SK-N-SH treated with all-trans-retinoic acid at 6 μM for 48 hours (cell line): ENCODE results near the gene HELZ.
"Not testable (repeated sequence)": the region's sequence is repeated elsewhere in the genome, so short reads cannot be mapped to it uniquely, and the experiment has no call there.

Experiments
- ATAC-seq: fragments of 200-7000 bp; cut with Tn5 transposase; 3 replicates; pipeline ENCODE4 v1.9.1; 2020; ENCODE audit warnings: mild to moderate bottlenecking, moderate library complexity
- ARNTL ChIP-seq: fragments of 450-650 bp; formaldehyde crosslinking; IDR thresholded peaks from 2 replicates; pipeline ENCODE4 v1.5.0; 2020; ENCODE audit warnings: low read depth, mild to moderate bottlenecking, moderate library complexity, borderline replicate concordance
- BACH2 ChIP-seq: fragments of 250-450 bp; sonication (Bioruptor Pico); IDR thresholded peaks from 2 replicates; pipeline ENCODE4 v1.9.0; 2021; ENCODE audit warnings: mild to moderate bottlenecking, borderline replicate concordance
- CSDC2 ChIP-seq: fragments of 250-450 bp; sonication (Bioruptor Pico); IDR thresholded peaks from 2 replicates; pipeline ENCODE4 v1.5.0; 2020; ENCODE audit warnings: mild to moderate bottlenecking, moderate library complexity
- ESRRG ChIP-seq: fragments of 250-450 bp; sonication (Bioruptor Pico); IDR thresholded peaks from 2 replicates; pipeline ENCODE4 v1.6.1; 2021; ENCODE audit warnings: mild to moderate bottlenecking
- GLIS3 ChIP-seq: fragments of 250-450 bp; sonication (Bioruptor Pico); IDR thresholded peaks from 2 replicates; pipeline ENCODE4 v1.5.0; 2020; ENCODE audit warnings: mild to moderate bottlenecking, moderate library complexity
- ISL1 ChIP-seq: fragments of 250-450 bp; sonication (Bioruptor Pico); IDR thresholded peaks from 2 replicates; pipeline ENCODE4 v2.1.2; 2022; ENCODE audit warnings: mild to moderate bottlenecking, moderate library complexity
- OSR1 ChIP-seq: fragments of 250-450 bp; sonication (Bioruptor Pico); IDR thresholded peaks from 2 replicates; pipeline ENCODE4 v1.8.0; 2022; ENCODE audit warnings: moderate library complexity, mild to moderate bottlenecking, inconsistent platforms
- PPARA ChIP-seq: fragments of 250-450 bp; sonication (Bioruptor Pico); IDR thresholded peaks from 2 replicates; pipeline ENCODE4 v1.5.0; 2020; ENCODE audit warnings: mild to moderate bottlenecking, borderline replicate concordance
- RARB ChIP-seq: fragments of 250-450 bp; sonication (Bioruptor Pico); IDR thresholded peaks from 2 replicates; pipeline ENCODE4 v1.8.0; 2021; ENCODE audit warnings: mild to moderate bottlenecking, moderate library complexity
- SNAI2 ChIP-seq: fragments of 250-450 bp; sonication (Bioruptor Pico); IDR thresholded peaks from 2 replicates; pipeline ENCODE4 v1.5.0; 2020; ENCODE audit warnings: mild to moderate bottlenecking, moderate library complexity
- TCF4 ChIP-seq: fragments of 250-450 bp; sonication (Bioruptor Pico); IDR thresholded peaks from 2 replicates; pipeline ENCODE4 v1.8.0; 2021; ENCODE audit warnings: mild to moderate bottlenecking, moderate library complexity, borderline replicate concordance
- TOX ChIP-seq: fragments of 250-450 bp; sonication (Bioruptor Pico); IDR thresholded peaks from 2 replicates; pipeline ENCODE4 v1.8.0; 2021; ENCODE audit warnings: mild to moderate bottlenecking, moderate library complexity, borderline replicate concordance
- TSHZ2 ChIP-seq: fragments of 250-450 bp; sonication (Bioruptor Pico); IDR thresholded peaks from 2 replicates; pipeline ENCODE4 v1.5.0; 2020; ENCODE audit warnings: mild to moderate bottlenecking, moderate library complexity
- ZC3H10 ChIP-seq: fragments of 250-450 bp; sonication (Bioruptor Pico); IDR thresholded peaks from 2 replicates; pipeline ENCODE4 v1.5.1; 2021; ENCODE audit warnings: mild to moderate bottlenecking, moderate library complexity
- ZFP3 ChIP-seq: fragments of 250-450 bp; sonication (Bioruptor Pico); IDR thresholded peaks from 2 replicates; pipeline ENCODE4 v1.5.0; 2020; ENCODE audit warnings: mild to moderate bottlenecking, moderate library complexity
- ZFP30 ChIP-seq: fragments of 450-650 bp; formaldehyde crosslinking; IDR thresholded peaks from 2 replicates; pipeline ENCODE4 v1.5.0; 2022; ENCODE audit warnings: mild to moderate bottlenecking, moderate library complexity
- ZNF565 ChIP-seq: fragments of 450-650 bp; formaldehyde crosslinking; conservative IDR thresholded peaks from 2 replicates; pipeline ENCODE4 v1.5.0; 2020; ENCODE audit warnings: low read depth, mild to moderate bottlenecking, moderate library complexity
- ZNF70 ChIP-seq: fragments of 450-650 bp; formaldehyde crosslinking; IDR thresholded peaks from 2 replicates; pipeline ENCODE4 v1.5.0; 2020; ENCODE audit warnings: mild to moderate bottlenecking, moderate library complexity
- TF ChIP-seq, protein P1 (sequence below): fragments of 250-450 bp; sonication (Bioruptor Pico); IDR thresholded peaks from 2 replicates; pipeline ENCODE4 v1.8.0; 2021; ENCODE audit warnings: low read depth, mild to moderate bottlenecking, moderate library complexity, borderline replicate concordance
- TF ChIP-seq, protein P2 (sequence below): fragments of 250-450 bp; sonication (Bioruptor Pico); IDR thresholded peaks from 2 replicates; pipeline ENCODE4 v1.8.0; 2020; ENCODE audit warnings: mild to moderate bottlenecking, moderate library complexity, borderline replicate concordance
- TF ChIP-seq, protein P3 (sequence below): fragments of 250-450 bp; sonication (Bioruptor Pico); IDR thresholded peaks from 2 replicates; pipeline ENCODE4 v1.5.1; 2021; ENCODE audit warnings: mild to moderate bottlenecking, moderate library complexity

Gene HELZ

GRCh38 chr17:67273900-67274299 is 28.9 kb upstream of the HELZ start:
- no peak for ATAC-seq
- no peak for TF ChIP-seq TCF4 (CRISPR knock-in tag)
- TF ChIP-seq, protein P1, sequence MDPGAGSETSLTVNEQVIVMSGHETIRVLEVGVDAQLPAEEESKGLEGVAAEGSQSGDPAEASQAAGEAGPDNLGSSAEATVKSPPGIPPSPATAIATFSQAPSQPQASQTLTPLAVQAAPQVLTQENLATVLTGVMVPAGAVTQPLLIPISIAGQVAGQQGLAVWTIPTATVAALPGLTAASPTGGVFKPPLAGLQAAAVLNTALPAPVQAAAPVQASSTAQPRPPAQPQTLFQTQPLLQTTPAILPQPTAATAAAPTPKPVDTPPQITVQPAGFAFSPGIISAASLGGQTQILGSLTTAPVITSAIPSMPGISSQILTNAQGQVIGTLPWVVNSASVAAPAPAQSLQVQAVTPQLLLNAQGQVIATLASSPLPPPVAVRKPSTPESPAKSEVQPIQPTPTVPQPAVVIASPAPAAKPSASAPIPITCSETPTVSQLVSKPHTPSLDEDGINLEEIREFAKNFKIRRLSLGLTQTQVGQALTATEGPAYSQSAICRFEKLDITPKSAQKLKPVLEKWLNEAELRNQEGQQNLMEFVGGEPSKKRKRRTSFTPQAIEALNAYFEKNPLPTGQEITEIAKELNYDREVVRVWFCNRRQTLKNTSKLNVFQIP (CRISPR knock-in tag): no peak
- TF ChIP-seq ZNF565 (CRISPR knock-in tag): no peak
- TF ChIP-seq, protein P2, sequence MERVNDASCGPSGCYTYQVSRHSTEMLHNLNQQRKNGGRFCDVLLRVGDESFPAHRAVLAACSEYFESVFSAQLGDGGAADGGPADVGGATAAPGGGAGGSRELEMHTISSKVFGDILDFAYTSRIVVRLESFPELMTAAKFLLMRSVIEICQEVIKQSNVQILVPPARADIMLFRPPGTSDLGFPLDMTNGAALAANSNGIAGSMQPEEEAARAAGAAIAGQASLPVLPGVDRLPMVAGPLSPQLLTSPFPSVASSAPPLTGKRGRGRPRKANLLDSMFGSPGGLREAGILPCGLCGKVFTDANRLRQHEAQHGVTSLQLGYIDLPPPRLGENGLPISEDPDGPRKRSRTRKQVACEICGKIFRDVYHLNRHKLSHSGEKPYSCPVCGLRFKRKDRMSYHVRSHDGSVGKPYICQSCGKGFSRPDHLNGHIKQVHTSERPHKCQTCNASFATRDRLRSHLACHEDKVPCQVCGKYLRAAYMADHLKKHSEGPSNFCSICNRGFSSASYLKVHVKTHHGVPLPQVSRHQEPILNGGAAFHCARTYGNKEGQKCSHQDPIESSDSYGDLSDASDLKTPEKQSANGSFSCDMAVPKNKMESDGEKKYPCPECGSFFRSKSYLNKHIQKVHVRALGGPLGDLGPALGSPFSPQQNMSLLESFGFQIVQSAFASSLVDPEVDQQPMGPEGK (CRISPR knock-in tag): no peak
- TF ChIP-seq ZFP3: no peak
- no peak for TF ChIP-seq ESRRG (CRISPR knock-in tag)
- no peak for TF ChIP-seq ZFP30
- no peak for TF ChIP-seq ARNTL (CRISPR knock-in tag)
- no peak for TF ChIP-seq RARB (CRISPR knock-in tag)
- no peak for TF ChIP-seq OSR1 (CRISPR knock-in tag)
- TF ChIP-seq, protein P3, sequence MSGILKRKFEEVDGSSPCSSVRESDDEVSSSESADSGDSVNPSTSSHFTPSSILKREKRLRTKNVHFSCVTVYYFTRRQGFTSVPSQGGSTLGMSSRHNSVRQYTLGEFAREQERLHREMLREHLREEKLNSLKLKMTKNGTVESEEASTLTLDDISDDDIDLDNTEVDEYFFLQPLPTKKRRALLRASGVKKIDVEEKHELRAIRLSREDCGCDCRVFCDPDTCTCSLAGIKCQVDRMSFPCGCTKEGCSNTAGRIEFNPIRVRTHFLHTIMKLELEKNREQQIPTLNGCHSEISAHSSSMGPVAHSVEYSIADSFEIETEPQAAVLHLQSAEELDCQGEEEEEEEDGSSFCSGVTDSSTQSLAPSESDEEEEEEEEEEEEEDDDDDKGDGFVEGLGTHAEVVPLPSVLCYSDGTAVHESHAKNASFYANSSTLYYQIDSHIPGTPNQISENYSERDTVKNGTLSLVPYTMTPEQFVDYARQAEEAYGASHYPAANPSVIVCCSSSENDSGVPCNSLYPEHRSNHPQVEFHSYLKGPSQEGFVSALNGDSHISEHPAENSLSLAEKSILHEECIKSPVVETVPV: no peak
- TF ChIP-seq ZC3H10: no peak
- no peak for TF ChIP-seq CSDC2
- TF ChIP-seq TOX (CRISPR knock-in tag): no peak
- TF ChIP-seq SNAI2 (CRISPR knock-in tag): no peak
- no peak for TF ChIP-seq GLIS3 (CRISPR knock-in tag)
- TF ChIP-seq ISL1: no peak
- no peak for TF ChIP-seq TSHZ2 (CRISPR knock-in tag)
- TF ChIP-seq ZNF70: no peak

DNA sequence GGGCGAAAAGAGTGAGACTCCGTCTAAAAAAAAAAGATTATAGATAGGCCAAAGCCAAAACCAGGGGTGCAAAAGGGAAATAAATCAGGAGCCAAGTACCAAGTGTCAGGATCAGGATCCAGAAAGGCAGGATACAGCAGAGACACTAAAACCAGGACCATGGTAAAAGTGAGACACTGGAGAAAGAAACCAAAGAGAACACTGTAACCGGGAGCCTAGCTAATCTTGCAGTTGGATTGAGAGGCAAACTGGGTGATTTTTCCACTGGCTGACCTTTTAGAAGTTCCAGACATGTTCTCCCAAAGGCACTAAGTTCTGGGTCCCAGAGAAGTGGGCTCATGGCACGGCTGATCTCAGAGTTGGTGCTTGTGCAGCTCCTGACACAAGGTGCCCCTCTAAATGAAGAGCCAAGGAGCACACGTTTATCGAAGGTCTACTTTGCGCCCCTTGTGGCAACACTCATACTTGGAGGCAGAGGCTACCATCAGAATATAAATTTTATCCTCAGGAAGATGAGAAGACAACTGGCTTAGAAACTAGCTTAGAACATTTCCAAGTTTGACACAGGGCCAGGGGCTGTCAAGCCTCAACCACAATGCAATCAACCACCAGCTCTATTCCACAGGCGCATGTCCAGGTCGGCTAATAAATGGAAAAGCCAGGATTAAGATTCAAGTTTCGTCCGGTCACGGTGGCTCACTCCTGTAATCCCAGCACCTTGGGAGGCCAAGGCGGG is 27.5 kb upstream of the HELZ start:
- no peak for TF ChIP-seq ZNF565 (CRISPR knock-in tag)
- TF ChIP-seq PPARA (CRISPR knock-in tag): no peak
- TF ChIP-seq ZFP30: no peak
- TF ChIP-seq RARB (CRISPR knock-in tag): no peak
- no peak for TF ChIP-seq BACH2 (CRISPR knock-in tag)
- no peak for TF ChIP-seq OSR1 (CRISPR knock-in tag)
- TF ChIP-seq TSHZ2 (CRISPR knock-in tag): no peak
- TF ChIP-seq ZNF70: no peak
- no peak for TF ChIP-seq GLIS3 (CRISPR knock-in tag)
- TF ChIP-seq, protein P3: no peak
- no peak for TF ChIP-seq ESRRG (CRISPR knock-in tag)

DNA sequence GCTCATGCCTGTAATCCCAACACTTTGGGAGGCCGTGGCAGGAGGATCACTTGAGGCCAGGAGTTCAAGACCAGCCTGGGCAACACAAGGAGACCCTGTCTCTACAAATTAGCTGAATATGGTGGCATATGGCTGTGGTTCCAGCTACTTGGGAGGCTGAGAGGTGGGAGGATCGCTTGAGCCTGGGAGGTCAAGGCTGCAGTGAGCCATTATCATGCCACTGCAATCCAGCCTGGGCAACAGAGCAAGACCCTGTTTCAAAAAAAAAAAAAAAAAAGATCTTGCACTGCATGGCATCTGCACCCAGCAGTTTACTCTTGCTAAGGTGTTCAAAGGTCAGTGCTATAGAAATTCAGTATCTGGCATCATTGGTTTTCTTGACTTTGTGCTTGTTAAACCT is 26.2 kb upstream of the HELZ start:
- not testable (repeated sequence) for ATAC-seq

More for the DNA sequence above, 27.5 kb upstream of the HELZ start:
- no peak for ATAC-seq
